K562 (cell line): ENCODE data around the gene MARVELD1. TPM values are rescaled to one million over a fixed set of nuclear protein-coding genes. Genes with fewer than 3 reads are reported as not detected.

Experiments
- KLF1 ChIP-seq: fragments of 450-650 bp; IDR thresholded peaks from 2 replicates; pipeline ENCODE4 v1.6.1; 2016; ENCODE audit warnings: missing genetic modification characterization, missing compliant biosample characterization
- MAFG ChIP-seq: fragments of 450-650 bp; conservative IDR thresholded peaks from 2 replicates; pipeline ENCODE4 v1.6.1; 2016; ENCODE audit warnings: missing genetic modification characterization, missing compliant biosample characterization
- MEIS2 ChIP-seq: fragments of 450-650 bp; IDR thresholded peaks from 2 replicates; pipeline ENCODE4 v1.6.1; 2014; ENCODE audit warnings: mild to moderate bottlenecking; ENCODE audit not compliant: partially characterized antibody
- POLR2G ChIP-seq: fragments of 200-400 bp; formaldehyde crosslinking; IDR thresholded peaks from 2 replicates; pipeline ENCODE4 v1.6.1; 2017; ENCODE audit warnings: low read depth, mild to moderate bottlenecking, antibody characterized with exemption, low read length, moderate library complexity
- RAD21 ChIP-seq, 2 experiments: fragments of 250-450 bp in 1 of 2; fragments of 450-650 bp in 1 of 2; sonication (Bioruptor Pico) in 1 of 2; formaldehyde crosslinking in 1 of 2; IDR thresholded peaks in 1 of 2; conservative IDR thresholded peaks in 1 of 2; 2 replicates each; pipeline versions ENCODE4 v1.4.0 to v1.8.0; 2020 to 2022; ENCODE audit warnings: mild to moderate bottlenecking in 2 of 2, moderate library complexity in 1 of 2
- TAL1 ChIP-seq: fragments of 450-650 bp; IDR thresholded peaks from 2 replicates; pipeline ENCODE4 v1.6.1; 2016; ENCODE audit warnings: mild to moderate bottlenecking
- TEAD2 ChIP-seq: fragments of 450-650 bp; IDR thresholded peaks from 2 replicates; pipeline ENCODE4 v1.6.1; 2016; ENCODE audit warnings: missing genetic modification characterization, control low read depth, missing compliant biosample characterization
- XRCC3 ChIP-seq: fragments of 450-650 bp; IDR thresholded peaks from 2 replicates; pipeline ENCODE4 v1.6.1; 2017; ENCODE audit warnings: mild to moderate bottlenecking, moderate library complexity
- ZNF407 ChIP-seq: fragments of 450-650 bp; IDR thresholded peaks from 2 replicates; pipeline ENCODE4 v1.6.1; 2016; ENCODE audit warnings: low read depth
- ZNF830 ChIP-seq: fragments of 250-450 bp; sonication (Bioruptor Pico); IDR thresholded peaks from 2 replicates; pipeline ENCODE4 v1.5.0; 2021; ENCODE audit warnings: mild to moderate bottlenecking
- polyA plus RNA-seq, 8 experiments: library from polyadenylated mRNA; depleted of rRNA in 4 of 8; stranded (reverse) in 5 of 8; unstranded in 3 of 8; fragments of >200 nt; fragmentation: Nextera tagmentation in 2 of 8; fragmentation: Illumina TruSeq in 1 of 8; extraction: Ambion mirVana in 2 of 8; extraction: Trizol in 1 of 8; gene quantifications; 2 replicates each; pipeline versions ENCODE4 v1.2.1 to v1.2.3, GENCODE V29; 2011 to 2014; ENCODE audit warnings: inconsistent platforms in 1 of 8, missing spikeins in 1 of 8
- total RNA-seq, 7 experiments: library from RNA; depleted of rRNA in 6 of 7; stranded (reverse); fragments of >200 nt in 6 of 7; fragmentation: Illumina TruSeq in 2 of 7; extraction: Trizol in 2 of 7; gene quantifications; 2 replicates each; pipeline versions ENCODE4 v1.2.1 to v1.2.3, GENCODE V29; 2011 to 2021; ENCODE audit warnings: low replicate concordance in 1 of 7
- TF ChIP-seq, protein P1 (sequence below): fragments of 250-450 bp; sonication (Bioruptor Pico); IDR thresholded peaks from 2 replicates; pipeline ENCODE4 v1.4.0; 2020

MARVELD1 gene
- total and polyA plus RNA-seq, 9 of the 15 experiments (the other 6 are each of a cell fraction or from before 2014, with no cell fraction given), result 2.7 to 12.5 (median 5.3) TPM

GRCh38 chr10:97664282-97664850, 49.2 kb upstream of the MARVELD1 start (continued):
- TF ChIP-seq RAD21 (CRISPR knock-in tag; conservative IDR thresholded peaks at IDR 0.05 in 1 of 2, IDR thresholded peaks at IDR 0.05 in 1 of 2), result no peak; a peak in 1 of 4 replicates
- TF ChIP-seq MAFG, result no peak
- TF ChIP-seq TAL1, result peak; percentile 93
- no peak for TF ChIP-seq ZNF407
- TF ChIP-seq XRCC3, result no peak
- TF ChIP-seq TEAD2, result no peak
- TF ChIP-seq, protein P1, sequence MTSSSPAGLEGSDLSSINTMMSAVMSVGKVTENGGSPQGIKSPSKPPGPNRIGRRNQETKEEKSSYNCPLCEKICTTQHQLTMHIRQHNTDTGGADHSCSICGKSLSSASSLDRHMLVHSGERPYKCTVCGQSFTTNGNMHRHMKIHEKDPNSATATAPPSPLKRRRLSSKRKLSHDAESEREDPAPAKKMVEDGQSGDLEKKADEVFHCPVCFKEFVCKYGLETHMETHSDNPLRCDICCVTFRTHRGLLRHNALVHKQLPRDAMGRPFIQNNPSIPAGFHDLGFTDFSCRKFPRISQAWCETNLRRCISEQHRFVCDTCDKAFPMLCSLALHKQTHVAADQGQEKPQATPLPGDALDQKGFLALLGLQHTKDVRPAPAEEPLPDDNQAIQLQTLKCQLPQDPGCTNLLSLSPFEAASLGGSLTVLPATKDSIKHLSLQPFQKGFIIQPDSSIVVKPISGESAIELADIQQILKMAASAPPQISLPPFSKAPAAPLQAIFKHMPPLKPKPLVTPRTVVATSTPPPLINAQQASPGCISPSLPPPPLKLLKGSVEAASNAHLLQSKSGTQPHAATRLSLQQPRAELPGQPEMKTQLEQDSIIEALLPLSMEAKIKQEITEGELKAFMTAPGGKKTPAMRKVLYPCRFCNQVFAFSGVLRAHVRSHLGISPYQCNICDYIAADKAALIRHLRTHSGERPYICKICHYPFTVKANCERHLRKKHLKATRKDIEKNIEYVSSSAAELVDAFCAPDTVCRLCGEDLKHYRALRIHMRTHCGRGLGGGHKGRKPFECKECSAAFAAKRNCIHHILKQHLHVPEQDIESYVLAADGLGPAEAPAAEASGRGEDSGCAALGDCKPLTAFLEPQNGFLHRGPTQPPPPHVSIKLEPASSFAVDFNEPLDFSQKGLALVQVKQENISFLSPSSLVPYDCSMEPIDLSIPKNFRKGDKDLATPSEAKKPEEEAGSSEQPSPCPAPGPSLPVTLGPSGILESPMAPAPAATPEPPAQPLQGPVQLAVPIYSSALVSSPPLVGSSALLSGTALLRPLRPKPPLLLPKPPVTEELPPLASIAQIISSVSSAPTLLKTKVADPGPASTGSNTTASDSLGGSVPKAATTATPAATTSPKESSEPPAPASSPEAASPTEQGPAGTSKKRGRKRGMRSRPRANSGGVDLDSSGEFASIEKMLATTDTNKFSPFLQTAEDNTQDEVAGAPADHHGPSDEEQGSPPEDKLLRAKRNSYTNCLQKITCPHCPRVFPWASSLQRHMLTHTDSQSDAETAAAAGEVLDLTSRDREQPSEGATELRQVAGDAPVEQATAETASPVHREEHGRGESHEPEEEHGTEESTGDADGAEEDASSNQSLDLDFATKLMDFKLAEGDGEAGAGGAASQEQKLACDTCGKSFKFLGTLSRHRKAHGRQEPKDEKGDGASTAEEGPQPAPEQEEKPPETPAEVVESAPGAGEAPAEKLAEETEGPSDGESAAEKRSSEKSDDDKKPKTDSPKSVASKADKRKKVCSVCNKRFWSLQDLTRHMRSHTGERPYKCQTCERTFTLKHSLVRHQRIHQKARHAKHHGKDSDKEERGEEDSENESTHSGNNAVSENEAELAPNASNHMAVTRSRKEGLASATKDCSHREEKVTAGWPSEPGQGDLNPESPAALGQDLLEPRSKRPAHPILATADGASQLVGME, result no peak
- TF ChIP-seq ZNF830 (CRISPR knock-in tag), result no peak
- TF ChIP-seq MEIS2, result peak; percentile 38
- no peak for TF ChIP-seq POLR2G
- TF ChIP-seq KLF1 (tag), result no peak
